NK-92 treated with Interleukin-12 subunit alpha and Interleukin-12 subunit beta, amount 100 ng/mL, for 24 hours (cell line): ENCODE data around the gene AFTPH.

Source experiments
- DNase-seq: peaks from one replicate; lab custom pipeline; 2025; lab: John Stamatoyannopoulos, UW

Gene AFTPH

GRCh38 chr2:64632835-64633819 is 109.0 kb downstream of the AFTPH start:
- DNase-seq, result no peak

DNA sequence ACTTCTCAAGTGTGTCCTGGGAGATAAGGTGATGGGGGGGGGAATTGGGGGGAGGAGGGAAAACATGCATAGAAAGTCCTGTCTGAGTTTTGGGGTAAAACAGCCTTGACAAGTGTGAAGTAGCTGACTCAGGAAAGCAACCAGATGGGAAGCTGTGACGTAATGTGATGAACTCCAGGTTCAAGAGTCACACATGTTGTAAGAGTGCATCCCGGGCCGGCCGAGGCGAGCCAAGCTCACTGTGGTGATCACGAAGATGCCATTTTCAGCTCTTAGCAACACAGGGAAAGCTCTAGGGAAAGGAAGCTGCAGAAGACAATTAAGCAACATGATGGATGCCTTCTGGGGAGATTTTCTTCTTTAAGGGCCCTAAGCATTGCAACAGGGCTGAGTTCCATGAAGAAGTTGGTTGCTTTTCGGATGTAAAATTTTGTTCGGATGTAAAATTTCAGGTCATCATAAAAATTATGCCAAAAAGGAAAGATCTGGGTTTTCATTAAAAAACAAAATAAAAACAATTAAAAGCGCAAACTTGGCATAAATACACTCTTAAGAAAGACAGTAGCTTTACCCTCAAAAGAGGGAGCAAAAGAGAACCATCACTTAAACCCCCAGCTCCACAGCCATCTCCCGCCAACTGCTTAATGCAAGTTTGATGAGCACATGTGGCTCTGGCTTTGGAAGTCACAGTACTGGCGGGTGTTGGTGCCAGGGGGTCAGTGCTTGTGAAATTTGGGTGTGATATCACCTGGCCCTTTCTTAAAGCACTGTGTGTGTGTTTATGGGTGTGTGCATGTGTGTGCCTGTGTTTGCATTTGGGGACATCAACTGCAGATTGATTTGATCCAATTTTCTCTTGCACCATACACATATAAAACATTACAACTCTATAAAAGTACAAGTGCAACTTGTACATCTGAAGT is 110.5 kb downstream of the AFTPH start:
- no peak for DNase-seq

- DNase-seq, result no peak
These were observed 112.1 kb downstream of the AFTPH start for GRCh38 chr2:64635976-64636911.

GRCh38 chr2:64637000-64637635 is 113.0 kb downstream of the AFTPH start:
- DNase-seq, result no peak

DNA sequence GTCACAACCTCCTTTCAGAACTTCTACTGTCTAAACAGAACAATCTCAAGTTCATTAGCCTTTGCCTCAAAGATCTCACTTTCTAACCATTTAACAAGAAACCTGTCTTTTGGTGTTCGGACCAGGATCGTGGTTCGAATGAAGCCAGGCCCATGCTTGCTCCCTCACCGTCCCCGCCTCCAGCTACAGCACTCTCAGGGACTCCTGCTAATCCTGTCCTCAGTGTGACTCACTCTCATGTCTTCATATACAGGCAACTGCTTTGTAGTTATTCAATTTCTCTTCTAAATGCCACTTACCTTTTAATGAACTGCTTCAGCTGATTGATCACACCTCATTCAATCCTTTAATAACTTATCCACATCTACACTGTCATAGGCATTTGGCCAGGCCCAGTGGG is 113.8 kb downstream of the AFTPH start:
- DNase-seq, result no peak

GRCh38 chr2:64638502-64639120 is 114.5 kb downstream of the AFTPH start:
- DNase-seq, result no peak

GRCh38 chr2:64639691-64640090 is 115.6 kb downstream of the AFTPH start:
- no peak for DNase-seq

DNA sequence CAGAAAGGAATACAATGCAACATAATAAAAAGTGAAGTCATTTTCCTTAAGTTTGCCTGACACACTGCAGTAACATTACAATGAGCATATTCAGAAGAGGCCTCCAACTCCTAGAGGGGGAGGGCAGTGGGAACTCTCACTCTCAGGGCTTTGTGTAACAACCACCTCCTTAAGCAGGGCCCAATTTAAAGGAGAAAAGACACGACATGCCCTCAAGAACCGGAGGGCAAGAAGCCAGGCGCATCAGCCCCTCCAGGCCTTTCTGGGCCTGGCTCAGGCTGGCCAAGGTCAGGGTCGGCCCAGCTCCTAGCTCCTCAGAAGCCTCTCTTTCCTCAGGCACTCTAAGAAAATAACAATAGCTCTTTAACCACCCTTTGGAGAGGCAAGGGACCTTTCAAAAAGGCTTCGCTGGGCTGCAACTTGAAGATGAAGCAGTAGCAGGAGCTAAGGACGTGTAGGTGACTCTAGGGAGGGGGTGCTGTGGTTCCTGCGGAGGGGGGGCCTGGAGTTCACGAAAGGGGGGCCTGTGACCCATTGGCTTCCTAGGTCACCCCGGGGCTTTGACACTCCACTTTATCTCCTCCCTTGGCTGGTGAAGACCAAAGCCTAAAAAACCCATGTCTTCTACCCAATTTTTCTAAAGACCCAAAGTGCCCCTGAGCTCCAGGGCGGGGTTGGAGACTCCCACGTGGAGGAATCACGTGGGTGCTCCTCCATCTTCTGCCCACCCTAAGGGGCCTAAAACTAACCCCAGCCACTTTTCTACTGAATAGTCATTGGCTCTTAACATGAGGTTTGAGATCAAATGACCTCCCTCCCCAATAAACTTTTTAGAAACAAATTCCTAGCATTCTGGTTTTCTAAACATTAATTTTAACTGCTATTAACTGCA is 116.3 kb downstream of the AFTPH start:
- no peak for DNase-seq

- no peak for DNase-seq
These were observed 117.5 kb downstream of the AFTPH start for GRCh38 chr2:64641599-64641998.
